A673 (cell line): Measurements from ENCODE around the gene POLN. TPM values are rescaled to one million over a fixed set of nuclear protein-coding genes. Genes with fewer than 3 reads are reported as not detected.
A peak's percentile ranks its signal among the peaks of the same experiment; 100 is the strongest.

Experiments
- BruUV-seq: library from RNA; stranded (reverse); fragments of 400-500 nt; replicated peaks from 2 replicates; lab custom pipeline; 2021; lab: Mats Ljungman, UMichigan
- CTCF ChIA-PET: fragments of 300-600 bp; sonication (Branson Sonifier 250); formaldehyde crosslinking; loops from one replicate; lab custom pipeline; 2022; ENCODE audit warnings: antibody characterized with exemption; lab: Charles Lee
- POLR2A ChIA-PET: fragments of 300-600 bp; sonication (Branson Sonifier 250); formaldehyde crosslinking; loops from one replicate; lab custom pipeline; 2022; ENCODE audit warnings: antibody characterized with exemption; ENCODE audit not compliant: low non-redundant PET; lab: Charles Lee
- DNase-seq: peaks from one replicate; pipeline ENCODE4 v3.0.0-alpha.2; 2015; ENCODE audit warnings: low spot score
- H3K27ac ChIP-seq: fragments of 200-600 bp; sonication (generic); 2 replicates; pipeline ENCODE4 v1.5.1; 2016; ENCODE audit warnings: mixed run types, low read depth, mild to moderate bottlenecking, mixed read lengths, antibody characterized with exemption, low read length; ENCODE audit not compliant: poor library complexity, severe bottlenecking
- H3K27me3 ChIP-seq: fragments of 200-600 bp; sonication (generic); replicated peaks from 2 replicates; pipeline ENCODE4 v1.6.1; 2017; ENCODE audit warnings: mixed run types, low read depth, mild to moderate bottlenecking, mixed read lengths, antibody characterized with exemption, low read length; ENCODE audit not compliant: insufficient read depth, poor library complexity
- H3K36me3 ChIP-seq: fragments of 200-600 bp; sonication (generic); 2 replicates; pipeline ENCODE4 v1.6.1; 2016; ENCODE audit warnings: mixed run types, mild to moderate bottlenecking, mixed read lengths, antibody characterized with exemption, low read length; ENCODE audit not compliant: insufficient read depth, poor library complexity, severe bottlenecking
- H3K4me1 ChIP-seq: fragments of 200-600 bp; sonication (generic); 2 replicates; pipeline ENCODE4 v1.6.1; 2017; ENCODE audit warnings: mixed run types, mild to moderate bottlenecking, mixed read lengths, antibody characterized with exemption, low read length; ENCODE audit not compliant: insufficient read depth, poor library complexity, severe bottlenecking
- H3K4me3 ChIP-seq: fragments of 200-600 bp; sonication (generic); 2 replicates; pipeline ENCODE4 v1.5.1; 2016; ENCODE audit warnings: low read depth, mixed run types, mild to moderate bottlenecking, mixed read lengths, low read length; ENCODE audit not compliant: poor library complexity, severe bottlenecking
- H3K9me3 ChIP-seq: fragments of 200-600 bp; sonication (generic); 2 replicates; pipeline ENCODE4 v1.6.1; 2016; ENCODE audit warnings: mixed run types, low read depth, mild to moderate bottlenecking, mixed read lengths, antibody characterized with exemption, low read length; ENCODE audit not compliant: poor library complexity, severe bottlenecking
- CTCF ChIP-seq: fragments of 300-800, 200-600 bp; sonication (generic); conservative IDR thresholded peaks from 2 replicates; pipeline ENCODE4 v1.5.1; 2017; ENCODE audit warnings: low read depth, mild to moderate bottlenecking, antibody characterized with exemption, low read length, moderate library complexity, mixed read lengths
- EZH2 ChIP-seq: fragments of 200-600 bp; sonication (generic); IDR thresholded peaks from 2 replicates; pipeline ENCODE4 v1.6.1; 2017; ENCODE audit warnings: borderline replicate concordance, low read depth, mild to moderate bottlenecking, mixed read lengths, antibody characterized with exemption, low read length; ENCODE audit not compliant: poor library complexity, severe bottlenecking
- intact Hi-C: fragments of 100-400 bp; cut with micrococcal nuclease; formaldehyde crosslinking; loops from one replicate; pipeline ENCODE4 v1.10.0; 2022; ENCODE audit not compliant: unreplicated experiment
- total RNA-seq: library from RNA; stranded (reverse); gene quantifications from 2 replicates; pipeline ENCODE4 v1.2.3, GENCODE V29; 2021

The POLN gene
- total RNA-seq, 1 experiment from 2014 or later = 4.0 TPM

- TF ChIP-seq EZH2 (no peak), CTCF (no peak)
- H3K27me3 ChIP-seq = no peaks in the 10 kb centered on the region
- peak overlapping the region; percentile 67 for H3K4me3 ChIP-seq
- intact Hi-C loops = loop anchor here (10.0 kb wide), 1 partner anchor 152 kb away; the partner anchor contains the start of genes CFAP99 and ZFYVE28
- BruUV-seq = no TSS peak
- ChIA-PET CTCF (interaction anchor here (0.6 kb wide), 1 partner anchor 74 kb away, joined by 9 read pairs; no protein-coding TSS in a partner anchor), POLR2A (interaction anchor here (0.6 kb wide), 2 partner anchors 218 to 795 kb away, joined by 4 to 5 read pairs; no protein-coding TSS in a partner anchor)
- no peaks in the 10 kb centered on the region for H3K9me3 ChIP-seq
- peak; percentile 99 for DNase-seq
- no peaks in the 10 kb centered on the region for H3K36me3 ChIP-seq
- H3K4me1 ChIP-seq = no peaks in the 10 kb centered on the region
- H3K27ac ChIP-seq = peak overlapping the region; percentile 93
Measured at GRCh38 chr4:2262145-2262943, 20.4 kb upstream of the POLN start.

- ChIA-PET CTCF (no interaction called here), POLR2A (no interaction called here)
- Histone ChIP-seq H3K9me3 (no peaks in the 10 kb centered on the region), H3K27me3 (no peaks in the 10 kb centered on the region), H3K27ac (peak within 1 kb of the TSS; percentile 93), H3K4me1 (peaks cover 3% of the 10 kb centered on the region), H3K36me3 (no peaks in the 10 kb centered on the region), H3K4me3 (peak within 1 kb of the TSS; percentile 67)
- TF ChIP-seq EZH2 = no peak
- TF ChIP-seq CTCF = no peak
- BruUV-seq = no TSS peak
- intact Hi-C loops = loop anchor here (10.0 kb wide), 1 partner anchor 153 kb away; the partner anchor contains the start of genes CFAP99 and ZFYVE28
- DNase-seq = peak; percentile 24
Measured at GRCh38 chr4:2261853-2262144, 19.9 kb upstream of the POLN start, which contains the start of gene MXD4. TSS of gene MXD4 (minus strand) at chr4:2262109. CDS start at chr4:2261980, 129 bp downstream.

DNA sequence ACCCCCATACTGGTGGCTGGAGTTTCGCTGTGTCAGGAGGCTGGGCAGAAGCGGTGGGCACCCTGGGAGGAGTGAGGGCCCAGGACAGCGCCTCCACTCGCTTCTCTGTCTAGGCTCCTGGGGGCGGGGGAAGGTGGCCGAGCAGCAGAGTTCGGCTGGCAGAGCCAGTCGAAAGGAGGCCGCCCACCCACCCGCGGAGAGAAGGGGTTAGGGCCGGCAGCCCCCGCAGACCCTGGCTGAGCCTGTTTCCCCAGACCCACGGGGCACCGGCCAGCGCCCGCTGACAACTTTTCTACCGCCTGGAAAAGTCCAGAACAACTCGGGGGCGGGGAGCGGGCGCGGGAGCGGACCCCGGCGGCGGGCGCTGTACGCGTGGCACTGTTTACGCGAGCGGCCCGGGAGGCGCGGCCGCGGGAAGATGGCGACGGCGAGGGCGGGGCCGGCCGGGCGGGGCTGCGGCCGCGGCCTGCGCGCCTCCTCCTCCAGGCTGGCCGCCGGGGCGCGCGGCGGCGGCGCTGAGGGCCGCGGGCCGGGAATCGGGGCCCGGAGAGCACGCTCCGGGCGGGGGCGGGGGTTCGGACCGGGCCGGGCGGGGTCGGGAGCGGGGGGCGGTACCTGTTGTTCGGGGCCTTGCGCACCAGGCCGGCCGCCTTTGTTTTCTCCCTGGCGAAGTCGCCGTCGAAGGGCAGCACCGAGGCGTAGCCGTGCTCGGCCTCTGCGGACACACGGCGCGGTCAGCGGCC, 19.4 kb upstream of the POLN start:
- peak; percentile 61 for DNase-seq
- ChIA-PET CTCF (no interaction called here), POLR2A (no interaction called here)
- no peak for TF ChIP-seq EZH2
- no peak for TF ChIP-seq CTCF
- Histone ChIP-seq H3K4me1 (peaks cover 8% of the 10 kb centered on the region), H3K27ac (peak overlapping the region; percentile 54), H3K9me3 (no peaks in the 10 kb centered on the region), H3K27me3 (no peaks in the 10 kb centered on the region), H3K36me3 (no peaks in the 10 kb centered on the region), H3K4me3 (peak overlapping the region; percentile 67)
- no TSS peak for BruUV-seq
- intact Hi-C loops = loop anchor here (10.0 kb wide), 1 partner anchor 154 kb away; the partner anchor contains the start of genes CFAP99 and ZFYVE28
